SU-DHL-6 (cell line): Measurements from ENCODE around the gene ARHGAP26.

Experiments
- EZH2phosphoT487 ChIP-seq: fragments of 200-600 bp; sonication (generic), shearing (Covaris generic); conservative IDR thresholded peaks from 2 replicates; pipeline ENCODE4 v1.6.1; 2018; ENCODE audit warnings: mild to moderate bottlenecking, antibody characterized with exemption, low read length, moderate library complexity, mixed read lengths
- TF ChIP-seq, protein P1 (sequence below): fragments of 200-600 bp; sonication (generic); IDR thresholded peaks from one replicate; pipeline ENCODE4 v1.5.1; 2017; ENCODE audit warnings: antibody characterized with exemption, mild to moderate bottlenecking, low read length, moderate library complexity; ENCODE audit not compliant: insufficient read depth, poor library complexity, severe bottlenecking

DNA sequence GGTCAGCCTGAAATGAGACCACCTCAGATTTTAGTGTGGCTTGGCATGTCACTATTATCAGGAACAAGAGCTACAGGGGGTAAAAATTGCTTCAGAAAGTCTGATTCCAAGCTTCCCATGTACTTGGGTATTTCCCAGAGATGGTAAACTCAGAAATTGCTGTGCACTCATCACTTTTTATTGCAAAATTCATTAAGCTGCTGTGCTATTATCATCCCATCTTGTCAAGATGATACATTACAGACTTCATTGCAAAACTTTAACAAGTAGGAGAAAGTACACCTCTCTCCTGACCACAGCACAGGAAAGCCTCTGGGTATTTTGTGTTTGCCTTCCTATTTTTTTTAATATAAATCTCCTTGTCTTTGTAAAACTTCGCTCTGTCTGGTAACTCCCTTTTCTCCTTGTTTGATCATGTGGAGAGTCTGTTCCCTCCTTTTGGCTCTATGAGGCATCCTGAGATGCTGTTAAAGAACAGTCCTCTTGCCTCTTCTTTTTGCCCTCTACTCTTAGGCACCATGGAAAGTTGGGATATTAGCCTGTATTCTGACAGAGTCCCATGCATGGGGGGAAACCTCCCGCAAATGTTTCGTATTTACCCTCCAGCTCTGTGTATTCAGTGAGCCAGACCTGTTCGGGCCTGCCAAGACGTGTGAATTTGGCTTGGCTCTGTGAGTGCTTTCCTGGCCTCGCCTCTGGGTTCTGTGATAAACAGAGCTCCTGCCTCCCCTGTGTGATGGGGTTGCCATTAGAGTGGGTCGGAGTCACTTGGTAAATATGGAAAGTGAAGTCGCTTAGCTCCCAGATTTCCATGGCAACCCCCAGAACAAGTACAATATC lies 372.6 kb downstream of the ARHGAP26 start:
- TF ChIP-seq, protein P1, sequence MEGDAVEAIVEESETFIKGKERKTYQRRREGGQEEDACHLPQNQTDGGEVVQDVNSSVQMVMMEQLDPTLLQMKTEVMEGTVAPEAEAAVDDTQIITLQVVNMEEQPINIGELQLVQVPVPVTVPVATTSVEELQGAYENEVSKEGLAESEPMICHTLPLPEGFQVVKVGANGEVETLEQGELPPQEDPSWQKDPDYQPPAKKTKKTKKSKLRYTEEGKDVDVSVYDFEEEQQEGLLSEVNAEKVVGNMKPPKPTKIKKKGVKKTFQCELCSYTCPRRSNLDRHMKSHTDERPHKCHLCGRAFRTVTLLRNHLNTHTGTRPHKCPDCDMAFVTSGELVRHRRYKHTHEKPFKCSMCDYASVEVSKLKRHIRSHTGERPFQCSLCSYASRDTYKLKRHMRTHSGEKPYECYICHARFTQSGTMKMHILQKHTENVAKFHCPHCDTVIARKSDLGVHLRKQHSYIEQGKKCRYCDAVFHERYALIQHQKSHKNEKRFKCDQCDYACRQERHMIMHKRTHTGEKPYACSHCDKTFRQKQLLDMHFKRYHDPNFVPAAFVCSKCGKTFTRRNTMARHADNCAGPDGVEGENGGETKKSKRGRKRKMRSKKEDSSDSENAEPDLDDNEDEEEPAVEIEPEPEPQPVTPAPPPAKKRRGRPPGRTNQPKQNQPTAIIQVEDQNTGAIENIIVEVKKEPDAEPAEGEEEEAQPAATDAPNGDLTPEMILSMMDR, result no peak
- TF ChIP-seq EZH2phosphoT487, result no peak
